Mesodermal cell (in vitro differentiated cells): Measurements from ENCODE around the gene AGAP1.
A peak's percentile ranks its signal among the peaks of the same experiment; 100 is the strongest.

Source experiments
- H3K27ac ChIP-seq: 2 replicates; pipeline ENCODE4 v1.7.0; 2013; ENCODE audit warnings: mild to moderate bottlenecking, low read depth, low read length, moderate library complexity; ENCODE audit not compliant: severe bottlenecking
- H3K36me3 ChIP-seq: 2 replicates; pipeline ENCODE4 v1.7.1; 2013; ENCODE audit warnings: mild to moderate bottlenecking, low read length, moderate library complexity; ENCODE audit not compliant: control insufficient read depth, insufficient read depth
- H3K4me1 ChIP-seq: one replicate; pipeline ENCODE4 v1.7.1; 2013; ENCODE audit warnings: mild to moderate bottlenecking, low read length; ENCODE audit not compliant: insufficient read depth, control insufficient read depth, poor library complexity, severe bottlenecking
- H3K4me3 ChIP-seq: 2 replicates; pipeline ENCODE4 v1.7.0; 2013; ENCODE audit warnings: low read length, control low read depth, mild to moderate bottlenecking; ENCODE audit not compliant: insufficient read depth, poor library complexity, severe bottlenecking; ENCODE audit errors: extremely low read depth
- H3K9me3 ChIP-seq: 2 replicates; pipeline ENCODE4 v1.7.1; 2013; ENCODE audit warnings: mild to moderate bottlenecking, low read length, moderate library complexity; ENCODE audit not compliant: control insufficient read depth
- WGBS, 2 experiments: methylation state at CpG; one replicate each; pipeline ENCODE4 v1.1.5; 2013; ENCODE audit warnings: missing lambda C conversion rate in 2 of 2; ENCODE audit not compliant: insufficient coverage in 2 of 2; 5-methylcytosine and 5-hydroxymethylcytosine counted together

Gene AGAP1

GRCh38 chr2:236173729-236174607 is 680.1 kb downstream of the AGAP1 start:
- no peak overlapping the region for H3K4me3 ChIP-seq
- no peaks in the 10 kb centered on the region for H3K36me3 ChIP-seq
- H3K4me1 ChIP-seq = peaks cover 54% of the 10 kb centered on the region
- 7 to 17% methylated on average over 11 to 13 of the region's 23 CpGs for WGBS, 2 experiments
- H3K27ac ChIP-seq = no peak overlapping the region
- no peaks in the 10 kb centered on the region for H3K9me3 ChIP-seq

- no peak overlapping the region for H3K4me3 ChIP-seq
- H3K4me1 ChIP-seq = peaks cover 55% of the 10 kb centered on the region
- WGBS, 2 experiments = 0 to 31% methylated on average over 1 to 3 of the region's 6 CpGs
- no peak overlapping the region for H3K27ac ChIP-seq
- no peaks in the 10 kb centered on the region for H3K36me3 ChIP-seq
- H3K9me3 ChIP-seq = no peaks in the 10 kb centered on the region
Observed at GRCh38 chr2:236175548-236176150, 681.8 kb downstream of the AGAP1 start.

- peaks cover 52% of the 10 kb centered on the region for H3K4me1 ChIP-seq
- H3K4me3 ChIP-seq = no peak overlapping the region
- H3K9me3 ChIP-seq = no peaks in the 10 kb centered on the region
- 27 to 44% methylated on average over 7 of the region's 7 CpGs for WGBS, 2 experiments
- no peaks in the 10 kb centered on the region for H3K36me3 ChIP-seq
- H3K27ac ChIP-seq = no peak overlapping the region
Observed at GRCh38 chr2:236176417-236176816, 682.6 kb downstream of the AGAP1 start.

GRCh38 chr2:236176951-236177350 is 683.1 kb downstream of the AGAP1 start:
- Histone ChIP-seq H3K4me3 (no peak overlapping the region), H3K4me1 (peaks cover 47% of the 10 kb centered on the region), H3K9me3 (no peaks in the 10 kb centered on the region), H3K27ac (no peak overlapping the region), H3K36me3 (no peaks in the 10 kb centered on the region)
- 86 to 91% methylated on average over 14 to 18 of the region's 21 CpGs for WGBS, 2 experiments

GRCh38 chr2:236177604-236177966 is 683.7 kb downstream of the AGAP1 start:
- H3K9me3 ChIP-seq = no peaks in the 10 kb centered on the region
- no peaks in the 10 kb centered on the region for H3K36me3 ChIP-seq
- no peak overlapping the region for H3K27ac ChIP-seq
- WGBS, 2 experiments = 65 to 75% methylated on average over 16 to 17 of the region's 20 CpGs
- H3K4me1 ChIP-seq = peaks cover 41% of the 10 kb centered on the region
- peak overlapping the region; percentile 29 for H3K4me3 ChIP-seq

GRCh38 chr2:236177967-236178889 is 684.4 kb downstream of the AGAP1 start:
- Histone ChIP-seq H3K4me3 (peak overlapping the region; percentile 29), H3K9me3 (no peaks in the 10 kb centered on the region), H3K27ac (peak overlapping the region; percentile 47), H3K36me3 (no peaks in the 10 kb centered on the region), H3K4me1 (peaks cover 37% of the 10 kb centered on the region)
- 1 to 2% methylated on average over 20 to 45 of the region's 65 CpGs for WGBS, 2 experiments

- Histone ChIP-seq H3K27ac (peak overlapping the region; percentile 47), H3K4me3 (peak overlapping the region; percentile 29)
Observed at GRCh38 chr2:236178890-236179235, 685.0 kb downstream of the AGAP1 start.

GRCh38 chr2:236179236-236180075 is 685.6 kb downstream of the AGAP1 start:
- H3K9me3 ChIP-seq = peaks cover 4% of the 10 kb centered on the region
- H3K4me1 ChIP-seq = peaks cover 25% of the 10 kb centered on the region
- H3K27ac ChIP-seq = peak overlapping the region; percentile 78
- H3K4me3 ChIP-seq = peak overlapping the region; percentile 29
- H3K36me3 ChIP-seq = no peaks in the 10 kb centered on the region
- 4 to 7% methylated on average over 31 to 40 of the region's 59 CpGs for WGBS, 2 experiments

More at GRCh38 chr2:236178890-236179235, 685.0 kb downstream of the AGAP1 start:
- Histone ChIP-seq H3K4me1 (peaks cover 31% of the 10 kb centered on the region), H3K9me3 (no peaks in the 10 kb centered on the region), H3K36me3 (no peaks in the 10 kb centered on the region)
- WGBS, 2 experiments = 6 to 8% methylated on average over 8 to 9 of the region's 15 CpGs

GRCh38 chr2:236180076-236180816 is 686.4 kb downstream of the AGAP1 start:
- 0 to 20% methylated on average over 1 of the region's 12 CpGs for WGBS, 2 experiments
- H3K36me3 ChIP-seq = no peaks in the 10 kb centered on the region
- H3K27ac ChIP-seq = peak overlapping the region; percentile 78
- no peak overlapping the region for H3K4me3 ChIP-seq
- H3K4me1 ChIP-seq = peaks cover 17% of the 10 kb centered on the region
- H3K9me3 ChIP-seq = peaks cover 12% of the 10 kb centered on the region
